Transverse colon (tissue), 4 donors: ENCODE results near the gene PHACTR3.

ENCODE experiments used
- CTCF ChIP-seq, 5 experiments: fragments of 200-600 bp in 3 of 5; fragments of 450-650 bp in 2 of 5; sonication (generic) in 3 of 5; IDR thresholded peaks; 1 replicate in 2 of 5; 2 replicates in 3 of 5; pipeline ENCODE4 v1.5.1; 2016 to 2017; ENCODE audit warnings: antibody characterized with exemption in 5 of 5, inconsistent platforms in 3 of 5, mild to moderate bottlenecking in 2 of 5, moderate library complexity in 1 of 5
- EP300 ChIP-seq: sonication (generic); formaldehyde crosslinking; IDR thresholded peaks from one replicate; pipeline ENCODE4 v1.6.1; 2017; ENCODE audit warnings: antibody characterized with exemption, low read depth
- POLR2A ChIP-seq: fragments of 450-650 bp; IDR thresholded peaks from one replicate; pipeline ENCODE4 v1.6.1; 2016; ENCODE audit warnings: antibody characterized with exemption, mild to moderate bottlenecking, moderate library complexity
- POLR2AphosphoS5 ChIP-seq, 3 donors: sonication (generic); formaldehyde crosslinking; IDR thresholded peaks; one replicate each; pipeline ENCODE4 v1.6.1; 2016; ENCODE audit warnings: antibody characterized with exemption in 3 of 3

- TF ChIP-seq CTCF (IDR thresholded peaks at IDR 0.05) (no peak), EP300 (no peak), POLR2A (no peak), POLR2AphosphoS5 (IDR thresholded peaks at IDR 0.05) (no peak)
Measured at GRCh38 chr20:59682603-59683002, 78.3 kb downstream of the PHACTR3 start.
